ENCODE measurements around the gene AP4M1.

Gene AP4M1

GRCh38 chr7:100069991-100070390 is 31.5 kb upstream of the AP4M1 start:
- Histone ChIP-seq H3K9ac (ENCODE audit: low read length) (no peak overlapping the region), H3K4me1 (ENCODE audit: insufficient read depth, low read length, severe bottlenecking) (no peaks in the 10 kb centered on the region), H3F3A (ENCODE audit: insufficient read depth, low read length) (no peaks in the 10 kb centered on the region), H3K27ac (ENCODE audit: low read depth, low read length, poor library complexity, severe bottlenecking) (no peak overlapping the region), H3K4me3 (ENCODE audit: low read depth, low read length, poor library complexity, severe bottlenecking) (no peak overlapping the region), H4K20me1 (ENCODE audit: insufficient read depth, low read length) (no peaks in the 10 kb centered on the region), H3K4me2 (ENCODE audit: low read length) (no peak overlapping the region), H3K9me2 (ENCODE audit: low read depth, low read length) (no peaks in the 10 kb centered on the region), H3K27me3 (ENCODE audit: insufficient read depth, low read length) (no peaks in the 10 kb centered on the region), H3K9me3 (ENCODE audit: low read length) (peaks cover 36% of the 10 kb centered on the region), H3K79me2 (ENCODE audit: insufficient read depth, low read length) (no peaks in the 10 kb centered on the region), H3K36me3 (ENCODE audit: insufficient read depth, low read length) (peaks cover 84% of the 10 kb centered on the region), H2AFZ (ENCODE audit: low read length) (no peak overlapping the region)
- TF ChIP-seq, protein P1, sequence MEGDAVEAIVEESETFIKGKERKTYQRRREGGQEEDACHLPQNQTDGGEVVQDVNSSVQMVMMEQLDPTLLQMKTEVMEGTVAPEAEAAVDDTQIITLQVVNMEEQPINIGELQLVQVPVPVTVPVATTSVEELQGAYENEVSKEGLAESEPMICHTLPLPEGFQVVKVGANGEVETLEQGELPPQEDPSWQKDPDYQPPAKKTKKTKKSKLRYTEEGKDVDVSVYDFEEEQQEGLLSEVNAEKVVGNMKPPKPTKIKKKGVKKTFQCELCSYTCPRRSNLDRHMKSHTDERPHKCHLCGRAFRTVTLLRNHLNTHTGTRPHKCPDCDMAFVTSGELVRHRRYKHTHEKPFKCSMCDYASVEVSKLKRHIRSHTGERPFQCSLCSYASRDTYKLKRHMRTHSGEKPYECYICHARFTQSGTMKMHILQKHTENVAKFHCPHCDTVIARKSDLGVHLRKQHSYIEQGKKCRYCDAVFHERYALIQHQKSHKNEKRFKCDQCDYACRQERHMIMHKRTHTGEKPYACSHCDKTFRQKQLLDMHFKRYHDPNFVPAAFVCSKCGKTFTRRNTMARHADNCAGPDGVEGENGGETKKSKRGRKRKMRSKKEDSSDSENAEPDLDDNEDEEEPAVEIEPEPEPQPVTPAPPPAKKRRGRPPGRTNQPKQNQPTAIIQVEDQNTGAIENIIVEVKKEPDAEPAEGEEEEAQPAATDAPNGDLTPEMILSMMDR (IDR thresholded peaks at IDR 0.05; ENCODE audit: low read length): no peak
- TF ChIP-seq EZH2 (IDR thresholded peaks at IDR 0.05; ENCODE audit: borderline replicate concordance, low read length): no peak

GRCh38 chr7:100071018-100071723 is 30.3 kb upstream of the AP4M1 start:
- Histone ChIP-seq H3K79me2 (ENCODE audit: insufficient read depth, low read length) (no peaks in the 10 kb centered on the region), H3K27ac (ENCODE audit: low read depth, low read length, poor library complexity, severe bottlenecking) (no peak overlapping the region), H3K9ac (ENCODE audit: low read length) (no peak overlapping the region), H3K4me2 (ENCODE audit: low read length) (no peak overlapping the region), H3K27me3 (ENCODE audit: insufficient read depth, low read length) (no peaks in the 10 kb centered on the region), H3K4me1 (ENCODE audit: insufficient read depth, low read length, severe bottlenecking) (no peaks in the 10 kb centered on the region), H3K36me3 (ENCODE audit: insufficient read depth, low read length) (peaks cover 85% of the 10 kb centered on the region), H4K20me1 (ENCODE audit: insufficient read depth, low read length) (no peaks in the 10 kb centered on the region), H3K9me3 (ENCODE audit: low read length) (peaks cover 36% of the 10 kb centered on the region), H2AFZ (ENCODE audit: low read length) (no peak overlapping the region), H3F3A (ENCODE audit: insufficient read depth, low read length) (no peaks in the 10 kb centered on the region), H3K4me3 (ENCODE audit: low read depth, low read length, poor library complexity, severe bottlenecking) (no peak overlapping the region), H3K9me2 (ENCODE audit: low read depth, low read length) (no peaks in the 10 kb centered on the region)
- TF ChIP-seq, protein P1 (IDR thresholded peaks at IDR 0.05; ENCODE audit: low read length): no peak
- no peak for TF ChIP-seq EZH2 (IDR thresholded peaks at IDR 0.05; ENCODE audit: borderline replicate concordance, low read length)

GRCh38 chr7:100072462-100072861 is 29.0 kb upstream of the AP4M1 start:
- H3K27me3 ChIP-seq (ENCODE audit: insufficient read depth, low read length): no peaks in the 10 kb centered on the region
- H2AFZ ChIP-seq (ENCODE audit: low read length): no peak overlapping the region
- H3K36me3 ChIP-seq (ENCODE audit: insufficient read depth, low read length): peaks cover 90% of the 10 kb centered on the region
- no peaks in the 10 kb centered on the region for H3K79me2 ChIP-seq (ENCODE audit: insufficient read depth, low read length)
- TF ChIP-seq EZH2 (IDR thresholded peaks at IDR 0.05; ENCODE audit: borderline replicate concordance, low read length): no peak
- TF ChIP-seq, protein P1 (IDR thresholded peaks at IDR 0.05; ENCODE audit: low read length): no peak
- H3F3A ChIP-seq (ENCODE audit: insufficient read depth, low read length): no peaks in the 10 kb centered on the region
- H3K4me2 ChIP-seq (ENCODE audit: low read length): no peak overlapping the region
- H3K4me1 ChIP-seq (ENCODE audit: insufficient read depth, low read length, severe bottlenecking): no peaks in the 10 kb centered on the region
- no peak overlapping the region for H3K9ac ChIP-seq (ENCODE audit: low read length)
- H3K27ac ChIP-seq (ENCODE audit: low read depth, low read length, poor library complexity, severe bottlenecking): no peak overlapping the region
- no peaks in the 10 kb centered on the region for H4K20me1 ChIP-seq (ENCODE audit: insufficient read depth, low read length)
- no peak overlapping the region for H3K4me3 ChIP-seq (ENCODE audit: low read depth, low read length, poor library complexity, severe bottlenecking)
- peaks cover 36% of the 10 kb centered on the region for H3K9me3 ChIP-seq (ENCODE audit: low read length)
- no peaks in the 10 kb centered on the region for H3K9me2 ChIP-seq (ENCODE audit: low read depth, low read length)
